Ectodermal cell (in vitro differentiated cells): ENCODE data around the gene NPEPPS.
A peak's percentile ranks its signal among the peaks of the same experiment; 100 is the strongest.

ENCODE experiments used
- H3K27ac ChIP-seq: 2 replicates; pipeline ENCODE4 v1.7.0; 2013; ENCODE audit warnings: mild to moderate bottlenecking, low read depth, low read length; ENCODE audit not compliant: insufficient read depth, poor library complexity, severe bottlenecking
- H3K27me3 ChIP-seq: 2 replicates; pipeline ENCODE4 v1.7.0; 2013; ENCODE audit warnings: mild to moderate bottlenecking, low read length; ENCODE audit not compliant: insufficient read depth, control insufficient read depth, poor library complexity, severe bottlenecking
- H3K36me3 ChIP-seq: one replicate; pipeline ENCODE4 v1.7.0; 2013; ENCODE audit warnings: low read length; ENCODE audit not compliant: control insufficient read depth, insufficient read depth
- H3K4me1 ChIP-seq: one replicate; pipeline ENCODE4 v1.7.0; 2013; ENCODE audit warnings: low read length; ENCODE audit not compliant: control insufficient read depth, insufficient read depth
- H3K4me3 ChIP-seq: 2 replicates; pipeline ENCODE4 v1.7.0; 2013; ENCODE audit warnings: low read depth, low read length, control low read depth; ENCODE audit not compliant: insufficient read depth
- H3K9me3 ChIP-seq: 2 replicates; pipeline ENCODE4 v1.7.0; 2013; ENCODE audit warnings: mild to moderate bottlenecking, low read length, moderate library complexity; ENCODE audit not compliant: control insufficient read depth
- WGBS, 2 experiments: methylation state at CpG; one replicate each; pipeline ENCODE4 v1.1.7; 2013; ENCODE audit warnings: missing lambda C conversion rate in 2 of 2; 5-methylcytosine and 5-hydroxymethylcytosine counted together

NPEPPS gene

GRCh38 chr17:47641202-47641601 lies 110.3 kb downstream of the NPEPPS start:
- Histone ChIP-seq H3K9me3 (no peaks in the 10 kb centered on the region), H3K4me1 (no peaks in the 10 kb centered on the region), H3K36me3 (peaks cover 4% of the 10 kb centered on the region), H3K4me3 (no peak overlapping the region), H3K27ac (no peak overlapping the region), H3K27me3 (no peaks in the 10 kb centered on the region)
- WGBS, 2 experiments: 92 to 96% methylated on average over 4 of the region's 4 CpGs

GRCh38 chr17:47643116-47643515 lies 112.2 kb downstream of the NPEPPS start:
- no peaks in the 10 kb centered on the region for H3K27me3 ChIP-seq
- no peaks in the 10 kb centered on the region for H3K36me3 ChIP-seq
- no peaks in the 10 kb centered on the region for H3K9me3 ChIP-seq
- no peaks in the 10 kb centered on the region for H3K4me1 ChIP-seq
- WGBS, 2 experiments: 93 to 94% methylated on average over 2 of the region's 2 CpGs
- no peak overlapping the region for H3K27ac ChIP-seq
- H3K4me3 ChIP-seq: no peak overlapping the region

- WGBS, 2 experiments: 91 to 96% methylated on average over 5 of the region's 5 CpGs
- Histone ChIP-seq H3K9me3 (no peaks in the 10 kb centered on the region), H3K27ac (no peak overlapping the region), H3K4me1 (peaks cover 5% of the 10 kb centered on the region), H3K36me3 (no peaks in the 10 kb centered on the region), H3K4me3 (no peak overlapping the region), H3K27me3 (no peaks in the 10 kb centered on the region)
Measured at GRCh38 chr17:47644324-47644723, 113.4 kb downstream of the NPEPPS start.

- peaks cover 26% of the 10 kb centered on the region for H3K36me3 ChIP-seq
- H3K9me3 ChIP-seq: no peaks in the 10 kb centered on the region
- peaks cover 5% of the 10 kb centered on the region for H3K4me1 ChIP-seq
- WGBS, 2 experiments: 0% methylated on average over 74 of the region's 74 CpGs
- H3K27me3 ChIP-seq: no peaks in the 10 kb centered on the region
- peak within 1 kb of the TSS; percentile 90 for H3K4me3 ChIP-seq
- peak within 1 kb of the TSS; percentile 91 for H3K27ac ChIP-seq
Measured at GRCh38 chr17:47649153-47649971, 118.5 kb downstream of the NPEPPS start, which contains the start of gene KPNB1. KPNB1 (plus strand) TSS chr17:47649919; CDS start chr17:47650245, 326 bp downstream.

- no peaks in the 10 kb centered on the region for H3K27me3 ChIP-seq
- peaks cover 32% of the 10 kb centered on the region for H3K36me3 ChIP-seq
- WGBS, 2 experiments: 0% methylated on average over 32 to 41 of the region's 48 CpGs
- H3K4me3 ChIP-seq: peak overlapping the region; percentile 86
- peaks cover 5% of the 10 kb centered on the region for H3K4me1 ChIP-seq
- no peaks in the 10 kb centered on the region for H3K9me3 ChIP-seq
- peak overlapping the region; percentile 58 for H3K27ac ChIP-seq
Measured at GRCh38 chr17:47649972-47650524, 119.1 kb downstream of the NPEPPS start.

GRCh38 chr17:47650525-47651522 lies 119.9 kb downstream of the NPEPPS start:
- peaks cover 40% of the 10 kb centered on the region for H3K36me3 ChIP-seq
- 0 to 1% methylated on average over 35 of the region's 39 CpGs for WGBS, 2 experiments

GRCh38 chr17:47651704-47652103 lies 120.8 kb downstream of the NPEPPS start:
- H3K36me3 ChIP-seq: peaks cover 48% of the 10 kb centered on the region
- H3K4me1 ChIP-seq: peaks cover 5% of the 10 kb centered on the region
- H3K9me3 ChIP-seq: no peaks in the 10 kb centered on the region
- WGBS, 2 experiments: 75 to 81% methylated on average over 2 of the region's 2 CpGs
- no peaks in the 10 kb centered on the region for H3K27me3 ChIP-seq
- H3K4me3 ChIP-seq: peak overlapping the region; percentile 73
- no peak overlapping the region for H3K27ac ChIP-seq

More at GRCh38 chr17:47650525-47651522, 119.9 kb downstream of the NPEPPS start:
- peaks cover 5% of the 10 kb centered on the region for H3K4me1 ChIP-seq
- no peaks in the 10 kb centered on the region for H3K9me3 ChIP-seq
- H3K27ac ChIP-seq: peak overlapping the region; percentile 62
- peak overlapping the region; percentile 86 for H3K4me3 ChIP-seq
- no peaks in the 10 kb centered on the region for H3K27me3 ChIP-seq

GRCh38 chr17:47652570-47652969 lies 121.7 kb downstream of the NPEPPS start:
- H3K36me3 ChIP-seq: peaks cover 56% of the 10 kb centered on the region
- H3K4me3 ChIP-seq: no peak overlapping the region
- WGBS, 2 experiments: 94 to 99% methylated on average over 4 to 6 of the region's 6 CpGs
- H3K4me1 ChIP-seq: peaks cover 5% of the 10 kb centered on the region
- no peaks in the 10 kb centered on the region for H3K27me3 ChIP-seq
- H3K27ac ChIP-seq: no peak overlapping the region
- H3K9me3 ChIP-seq: no peaks in the 10 kb centered on the region

GRCh38 chr17:47653442-47653841 lies 122.5 kb downstream of the NPEPPS start:
- 72 to 74% methylated on average over 2 of the region's 2 CpGs for WGBS, 2 experiments
- Histone ChIP-seq H3K36me3 (peaks cover 65% of the 10 kb centered on the region), H3K4me1 (peaks cover 4% of the 10 kb centered on the region), H3K27ac (no peak overlapping the region), H3K9me3 (no peaks in the 10 kb centered on the region), H3K4me3 (no peak overlapping the region), H3K27me3 (no peaks in the 10 kb centered on the region)
